Measurements from ENCODE around the gene SPECC1.

The SPECC1 gene

GRCh38 chr17:20153231-20153630 lies 144.1 kb downstream of the SPECC1 start:
- H3K4me3 ChIP-seq (ENCODE audit: low read depth, low read length), result no peak overlapping the region

GRCh38 chr17:20154286-20155000 lies 145.3 kb downstream of the SPECC1 start:
- H3K4me3 ChIP-seq (ENCODE audit: low read depth, low read length), result no peak overlapping the region
- TF ChIP-seq CTCF (IDR thresholded peaks at IDR 0.05; ENCODE audit: control insufficient read depth, extremely low read depth, insufficient read depth), result no peak
- DNase-seq (ENCODE audit: low read depth), result no peak

More at GRCh38 chr17:20153231-20153630, 144.1 kb downstream of the SPECC1 start:
- no peak for TF ChIP-seq CTCF (IDR thresholded peaks at IDR 0.05; ENCODE audit: control insufficient read depth, extremely low read depth, insufficient read depth)
- DNase-seq (ENCODE audit: low read depth), result no peak

GRCh38 chr17:20155258-20156195 lies 146.4 kb downstream of the SPECC1 start:
- no peak for TF ChIP-seq CTCF (IDR thresholded peaks at IDR 0.05; ENCODE audit: control insufficient read depth, extremely low read depth, insufficient read depth)
- H3K4me3 ChIP-seq (ENCODE audit: low read depth, low read length), result peak overlapping the region; percentile 85
- DNase-seq (ENCODE audit: low read depth), result peak; percentile 92

GRCh38 chr17:20156196-20157000 lies 147.2 kb downstream of the SPECC1 start:
- TF ChIP-seq CTCF (IDR thresholded peaks at IDR 0.05; ENCODE audit: control insufficient read depth, extremely low read depth, insufficient read depth), result no peak
- DNase-seq (ENCODE audit: low read depth), result no peak
- peak overlapping the region; percentile 85 for H3K4me3 ChIP-seq (ENCODE audit: low read depth, low read length)

- peak overlapping the region; percentile 85 for H3K4me3 ChIP-seq (ENCODE audit: low read depth, low read length)
- no peak for DNase-seq (ENCODE audit: low read depth)
- TF ChIP-seq CTCF (IDR thresholded peaks at IDR 0.05; ENCODE audit: control insufficient read depth, extremely low read depth, insufficient read depth), result no peak
Observed at GRCh38 chr17:20157001-20157310, 147.8 kb downstream of the SPECC1 start.

GRCh38 chr17:20158580-20158979 lies 149.4 kb downstream of the SPECC1 start:
- no peak for DNase-seq (ENCODE audit: low read depth)

More at GRCh38 chr17:20158580-20158979, 149.4 kb downstream of the SPECC1 start:
- no peak for TF ChIP-seq CTCF (IDR thresholded peaks at IDR 0.05; ENCODE audit: control insufficient read depth, extremely low read depth, insufficient read depth)
- H3K4me3 ChIP-seq (ENCODE audit: low read depth, low read length), result no peak overlapping the region
